ENCODE data around the gene TUB.

Gene TUB
- 1.2 to 2.4 reads per million in 2 donors for total RNA-seq

GRCh38 chr11:8080674-8081590 lies at the start of gene TUB:
TUB (plus strand) TSS chr11:8081211; CDS start chr11:8081511, 300 bp downstream.
- no peak for DNase-seq

- no peak for DNase-seq
These were observed 49.5 kb upstream of the TUB start for GRCh38 chr11:8031248-8032115.

GRCh38 chr11:8032122-8032521 lies 48.9 kb upstream of the TUB start:
- DNase-seq, result no peak

- no peak for DNase-seq
These were observed 48.3 kb upstream of the TUB start for GRCh38 chr11:8032576-8033304.

GRCh38 chr11:8033305-8034105 lies 47.5 kb upstream of the TUB start:
- DNase-seq, result peak; percentile 37

- DNase-seq, result no peak
These were observed 46.9 kb upstream of the TUB start for GRCh38 chr11:8034106-8034585.

GRCh38 chr11:8034604-8035190 lies 46.3 kb upstream of the TUB start:
- DNase-seq, result no peak

- DNase-seq, result no peak
These were observed 45.7 kb upstream of the TUB start for GRCh38 chr11:8035200-8035855.

- no peak for DNase-seq
These were observed 44.8 kb upstream of the TUB start for GRCh38 chr11:8036002-8036802.

GRCh38 chr11:8036986-8037385 lies 44.0 kb upstream of the TUB start:
- no peak for DNase-seq

- no peak for DNase-seq
These were observed 42.6 kb upstream of the TUB start for GRCh38 chr11:8038393-8038792.

GRCh38 chr11:8038811-8039529 lies 42.0 kb upstream of the TUB start:
- no peak for DNase-seq

GRCh38 chr11:8039530-8040260 lies 41.3 kb upstream of the TUB start:
- no peak for DNase-seq

GRCh38 chr11:8040261-8040920 lies 40.6 kb upstream of the TUB start:
- no peak for DNase-seq

GRCh38 chr11:8040921-8041285 lies 40.1 kb upstream of the TUB start:
- DNase-seq, result no peak

GRCh38 chr11:8041576-8041975 lies 39.4 kb upstream of the TUB start:
- DNase-seq, result no peak

GRCh38 chr11:8043756-8044155 lies 37.3 kb upstream of the TUB start:
- DNase-seq, result no peak

- no peak for DNase-seq
These were observed 35.2 kb upstream of the TUB start for GRCh38 chr11:8045839-8046238.
